Amygdala (tissue), 56 donors: Measurements from ENCODE around the gene PBRM1.

ENCODE experiments used
- DNase-seq, 56 donors: peaks; one replicate each; lab custom pipeline; 2025; lab: John Stamatoyannopoulos, UW

PBRM1 gene

GRCh38 chr3:52539010-52539653, 146.6 kb downstream of the PBRM1 start:
- no peak for DNase-seq

DNA sequence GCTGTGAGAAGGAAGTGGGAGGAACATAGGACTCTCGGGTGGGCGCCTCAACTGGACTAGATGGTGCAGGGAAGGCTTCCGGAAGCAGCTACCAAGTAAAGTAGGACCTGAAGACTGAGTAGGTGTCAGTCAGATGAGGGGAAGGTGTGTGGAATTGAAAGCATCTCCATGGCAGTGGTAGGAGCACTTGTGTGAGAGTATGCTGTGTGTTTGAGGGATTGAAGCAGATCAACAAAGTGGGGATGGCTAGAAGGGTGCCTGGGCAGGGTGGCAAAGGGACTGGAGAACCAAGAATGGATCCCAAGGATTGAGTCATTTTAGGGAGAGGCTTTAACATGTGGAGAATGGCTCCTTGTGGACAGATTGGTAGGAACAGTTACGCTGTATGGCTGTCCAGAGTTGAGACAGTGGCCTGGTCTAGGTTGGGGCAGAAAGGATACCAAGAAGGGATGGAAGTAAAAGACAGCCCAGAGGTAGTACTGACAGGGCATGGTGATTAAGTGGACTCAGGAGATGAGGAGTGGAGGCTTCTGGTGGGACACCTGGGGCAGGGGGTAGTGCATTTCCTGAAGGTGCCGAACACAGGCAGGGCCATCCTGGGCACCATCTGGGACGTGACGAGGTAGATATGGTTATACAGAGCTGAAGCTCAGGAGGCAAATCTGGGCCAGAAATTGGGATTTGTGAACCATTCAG, 147.8 kb downstream of the PBRM1 start:
- DNase-seq: no peak

GRCh38 chr3:52537165-52537620, 148.5 kb downstream of the PBRM1 start:
- DNase-seq: no peak

DNA sequence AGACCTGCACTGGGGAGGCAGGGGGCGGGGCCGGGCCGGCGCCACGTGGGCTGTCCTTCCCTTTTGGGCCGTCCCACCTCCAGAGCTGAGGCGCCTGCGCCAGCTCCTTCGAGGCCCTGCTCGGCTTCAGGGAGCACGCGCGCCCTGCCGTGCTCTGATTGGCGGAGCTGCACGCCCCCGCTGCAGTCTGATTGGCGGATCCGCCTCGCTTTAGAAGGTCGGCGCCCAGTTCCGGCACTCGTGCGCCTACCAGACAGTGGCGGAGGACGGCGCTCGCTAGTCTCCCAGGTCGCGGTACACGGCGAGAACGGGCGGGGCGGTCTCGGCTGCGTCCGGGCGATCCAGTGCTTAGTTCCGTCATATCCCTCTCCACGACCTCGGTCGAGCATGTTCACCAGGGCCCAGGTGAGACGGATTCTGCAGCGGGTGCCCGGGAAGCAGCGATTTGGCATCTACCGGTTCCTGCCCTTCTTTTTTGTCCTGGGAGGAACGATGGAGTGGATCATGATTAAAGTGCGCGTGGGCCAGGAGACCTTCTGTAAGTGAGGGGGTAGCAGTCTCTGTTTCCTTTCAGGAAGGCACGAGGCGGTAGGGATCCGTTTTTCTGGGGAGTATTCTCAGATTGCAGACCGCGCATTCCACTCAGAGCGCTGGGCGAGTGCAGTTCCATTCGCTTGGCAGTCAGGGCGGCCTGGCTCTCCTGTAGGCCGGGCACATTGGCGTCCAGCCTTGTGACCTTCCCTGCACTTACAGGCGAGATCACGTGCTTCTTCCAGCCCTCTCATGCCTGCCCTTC, 149.1 kb downstream of the PBRM1 start, which contains the start of gene UQCC5:
TSS of gene UQCC5 (plus strand) at position 237 of the 796 bp plus-strand sequence. CDS start at position 388, 151 bp downstream.
- peak; percentile 65 to 99 (median 94) for DNase-seq

GRCh38 chr3:52536112-52536368, 149.7 kb downstream of the PBRM1 start:
- no peak for DNase-seq

DNA sequence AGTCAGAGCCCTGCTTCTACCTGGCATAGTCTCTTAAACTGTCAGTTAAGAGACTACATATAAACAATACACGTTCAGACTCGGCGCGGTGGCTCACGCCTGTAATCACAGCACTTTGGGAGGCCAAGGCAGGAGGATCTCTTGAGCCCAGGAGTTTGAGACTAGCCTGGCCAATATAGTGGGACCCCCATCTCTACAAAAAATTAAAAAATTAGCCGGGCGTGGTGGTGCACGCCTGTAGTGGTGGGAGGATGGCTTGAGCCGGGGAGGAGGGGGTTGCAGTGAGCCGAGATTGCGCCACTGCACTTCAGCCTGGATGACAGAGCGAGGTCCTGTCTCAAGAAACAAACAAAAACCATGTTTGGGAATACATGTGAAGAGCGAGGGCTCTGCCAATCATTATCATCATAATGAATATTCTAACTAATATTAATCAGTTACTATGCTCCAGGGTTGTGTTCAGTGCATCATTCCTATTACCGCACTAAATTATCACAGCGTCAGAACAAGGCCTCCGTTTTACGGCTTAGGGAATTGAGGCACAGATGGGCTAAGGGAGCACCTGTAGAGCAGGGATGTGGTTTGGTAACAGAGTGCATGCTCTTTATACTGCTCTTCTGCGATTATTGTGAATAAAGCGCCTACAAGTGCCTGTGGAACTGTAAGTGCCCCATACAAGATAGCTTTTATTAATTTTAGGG, 150.2 kb downstream of the PBRM1 start:
- no peak for DNase-seq

GRCh38 chr3:52534281-52535183, 151.2 kb downstream of the PBRM1 start:
- DNase-seq: no peak

DNA sequence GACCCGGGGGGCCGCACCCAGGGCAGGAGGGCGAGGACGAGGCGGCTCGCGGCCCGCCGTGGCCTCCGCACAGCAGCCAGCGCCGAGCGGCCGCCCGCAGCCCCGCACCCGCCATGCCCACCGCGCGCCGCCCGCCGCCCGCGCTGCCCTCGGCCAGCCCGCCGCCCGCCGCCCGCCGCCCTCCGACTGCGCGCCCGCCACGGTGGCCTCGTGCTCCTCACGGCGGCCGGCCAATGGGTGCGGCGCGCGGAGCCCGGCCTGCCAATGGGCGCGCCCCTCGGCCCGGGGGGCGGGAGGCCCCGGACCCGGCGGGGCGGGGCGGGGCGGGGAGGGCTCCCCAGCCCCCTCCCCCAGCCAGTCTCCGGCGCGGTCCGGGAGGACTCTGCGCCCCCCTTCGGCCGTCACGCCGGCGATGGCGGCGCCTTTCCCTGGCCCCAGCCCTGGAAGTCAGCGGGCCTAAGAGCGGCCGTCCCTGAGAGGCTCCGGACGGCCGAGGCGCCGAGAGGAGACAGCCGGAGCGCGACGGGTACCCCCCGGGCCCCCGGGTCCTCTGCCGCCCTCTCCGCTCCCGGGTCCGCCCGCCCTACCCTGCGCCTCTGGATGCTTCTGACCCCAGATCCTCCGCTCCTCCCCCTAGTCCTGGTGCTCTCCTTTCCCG, 152.0 kb downstream of the PBRM1 start, which contains the start of gene NT5DC2:
TSS of gene NT5DC2 (minus strand) at position 235 of the 658 bp plus-strand sequence. CDS start at position 115, 120 bp downstream.
- DNase-seq: peak in 32 of 56 donors; percentile 14 to 74 (median 35)

- no peak for DNase-seq
Observed at GRCh38 chr3:52532838-52533622, 152.7 kb downstream of the PBRM1 start.

DNA sequence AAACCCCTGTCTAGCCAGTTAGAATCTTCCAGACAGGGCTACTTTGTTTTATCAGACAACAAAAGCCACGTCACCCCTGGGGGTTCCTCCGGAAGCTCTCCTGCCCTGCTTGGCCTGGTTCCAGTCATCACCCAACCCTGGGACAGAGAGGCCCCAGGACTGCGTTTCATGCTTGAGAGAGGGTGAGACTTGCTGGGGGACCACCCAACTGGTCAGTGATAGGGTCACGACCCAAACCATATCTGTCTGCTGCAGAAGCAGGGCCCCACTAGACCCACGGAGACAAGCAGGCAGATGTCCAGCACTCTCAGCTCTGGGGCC, 153.2 kb downstream of the PBRM1 start:
- DNase-seq: peak in 1 of 56 donors; percentile 20

DNA sequence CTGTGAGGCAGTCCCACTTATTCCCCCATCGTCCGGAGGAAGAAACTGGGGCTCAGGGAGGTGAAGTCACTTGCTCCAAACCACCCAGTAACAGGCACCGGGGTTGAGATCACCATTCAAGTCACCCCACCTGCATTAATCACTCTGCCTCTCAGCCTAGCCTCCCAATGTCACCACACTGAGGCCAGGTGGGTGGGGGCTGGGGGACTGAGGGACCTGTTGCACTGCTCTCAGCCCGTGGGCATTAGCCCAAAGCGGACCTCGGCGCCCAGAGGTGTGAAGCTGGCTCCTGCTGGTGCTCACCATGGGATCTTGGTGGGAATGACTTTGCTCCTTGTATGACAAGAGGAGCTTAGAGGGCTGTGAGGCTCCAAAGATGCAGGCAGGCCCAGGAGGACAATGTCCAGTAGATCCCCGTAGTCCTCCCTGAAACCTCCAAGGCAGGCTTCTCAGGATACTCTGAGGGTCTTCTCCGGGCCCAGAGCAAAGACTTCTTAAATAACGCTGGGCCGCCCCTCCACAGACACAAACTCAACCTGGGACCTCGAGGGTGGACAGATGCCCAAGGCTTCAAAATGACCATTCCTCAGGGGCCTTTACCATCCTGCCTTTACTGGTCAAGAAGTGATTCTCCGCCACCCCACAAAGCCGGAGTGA, 153.7 kb downstream of the PBRM1 start:
- DNase-seq: no peak

- no peak for DNase-seq
Observed at GRCh38 chr3:52530918-52531826, 154.5 kb downstream of the PBRM1 start.

DNA sequence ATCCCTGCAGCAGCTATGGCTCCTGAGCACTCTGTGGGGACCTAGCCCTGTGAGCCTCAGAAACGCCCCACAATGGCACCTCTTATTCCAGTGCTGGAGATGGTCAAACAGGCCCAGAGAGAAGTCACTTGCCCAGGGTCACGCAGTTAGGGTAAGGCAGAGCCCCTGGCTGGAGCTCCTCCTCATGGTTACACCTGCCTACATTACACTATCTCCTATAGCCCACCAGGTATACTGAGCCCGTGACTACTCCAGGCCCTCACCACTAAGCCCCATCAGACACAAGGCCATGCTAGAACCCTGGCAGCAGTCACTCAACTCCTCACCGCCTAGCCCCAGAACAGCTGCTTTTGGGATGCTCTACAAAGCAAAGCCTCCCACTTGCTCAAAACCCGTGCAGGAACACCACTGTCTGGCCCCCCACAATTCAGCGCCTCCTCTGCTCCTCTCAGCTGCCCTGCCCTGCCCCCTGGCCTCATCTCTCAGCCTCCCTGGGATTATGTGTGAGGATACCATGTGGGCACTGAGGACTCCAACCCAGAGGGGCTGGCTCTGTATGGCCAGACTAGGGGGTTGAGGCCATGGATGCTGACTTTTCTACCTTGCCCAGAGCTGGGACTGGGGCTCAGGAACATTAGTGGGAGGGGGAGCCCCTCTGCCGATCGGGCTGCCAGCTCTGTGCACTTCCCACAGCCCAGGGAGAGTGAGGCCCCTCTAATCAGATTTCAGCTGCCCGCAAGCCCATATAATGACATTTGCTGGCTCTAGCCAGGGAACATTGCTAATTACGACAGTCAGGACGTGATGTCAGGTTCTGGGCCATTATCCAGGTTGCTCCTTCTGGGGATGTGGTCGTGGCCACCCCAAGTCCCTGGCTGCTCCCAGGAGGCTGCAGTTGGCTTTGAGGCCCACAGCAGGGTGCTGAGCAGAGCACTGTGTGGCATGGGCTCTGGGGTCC, 156.1 kb downstream of the PBRM1 start:
- DNase-seq: no peak

DNA sequence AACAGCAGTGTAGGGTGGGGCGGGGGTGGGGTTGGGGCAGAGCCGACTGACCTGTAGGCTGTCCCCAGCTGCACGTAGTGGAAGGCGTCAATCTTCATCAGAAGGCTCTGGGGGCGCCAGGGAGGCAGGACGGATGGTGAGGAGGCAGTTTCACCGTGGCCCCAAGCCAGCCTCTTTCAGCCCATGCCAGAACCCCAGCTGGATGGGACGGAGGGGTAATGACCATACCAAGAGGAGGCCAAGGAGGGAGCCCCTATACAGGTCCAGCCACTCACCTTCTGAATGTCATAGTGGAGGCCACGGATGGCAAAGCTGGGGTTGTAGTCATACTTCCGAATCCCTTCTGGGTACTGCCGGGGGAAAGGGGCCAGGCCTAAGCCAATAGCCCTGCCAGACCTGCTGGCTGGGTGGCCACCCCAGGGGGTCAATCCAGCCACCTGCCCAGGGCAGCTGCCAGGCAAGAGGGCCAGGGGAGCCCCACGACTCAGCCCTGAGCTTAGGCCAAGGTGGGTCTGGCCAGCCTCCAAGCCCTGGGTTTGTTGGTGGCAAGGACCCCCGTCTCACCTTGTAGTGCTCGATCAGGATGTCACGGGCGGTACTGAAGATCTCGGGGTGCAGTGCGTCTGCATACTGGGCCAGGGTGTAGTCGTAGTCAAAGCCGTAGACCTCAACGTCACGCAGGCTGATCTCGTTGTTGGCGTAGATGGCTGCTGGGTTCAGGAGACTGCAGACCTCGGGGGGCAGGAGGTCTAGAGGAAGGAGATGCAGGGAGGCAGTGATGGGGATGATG, 156.9 kb downstream of the PBRM1 start:
- no peak for DNase-seq
